Endothelial cell of umbilical vein (primary cell): ENCODE measurements around the gene NR4A1. TPM values are rescaled to one million over a fixed set of nuclear protein-coding genes. Genes with fewer than 3 reads are reported as not detected.

ENCODE experiments used
- BruUV-seq: library from RNA; stranded (reverse); fragments of 400-500 nt; replicated peaks from 2 replicates; lab custom pipeline; 2021; lab: Mats Ljungman, UMichigan
- CTCF ChIA-PET: fragments of 300-600, 350-600 bp; sonication (Branson Sonifier 250); formaldehyde crosslinking; loops from one replicate; lab custom pipeline; 2021; ENCODE audit warnings: antibody characterized with exemption, inconsistent platforms; lab: Charles Lee
- POLR2A ChIA-PET: fragments of 300-600, 350-600 bp; sonication (Branson Sonifier 250); formaldehyde crosslinking; loops from one replicate; lab custom pipeline; 2021; ENCODE audit warnings: antibody characterized with exemption, inconsistent platforms; lab: Charles Lee
- DNase-seq: peaks from one replicate; pipeline ENCODE4 v3.0.0-alpha.2; 2011; ENCODE audit warnings: low read depth, low spot score
- FAIRE-seq: peaks from 2 replicates; lab custom pipeline; 2011; peaks lifted over from hg19 to GRCh38; lab: Jason Lieb, UNC
- H2AFZ ChIP-seq: 2 replicates; pipeline ENCODE4 v1.6.0; 2012; ENCODE audit warnings: low read depth, low read length, control low read depth, inconsistent platforms
- H3K27ac ChIP-seq: 2 replicates; pipeline ENCODE4 v1.5.1; 2011; ENCODE audit warnings: low read depth, mild to moderate bottlenecking, control low read depth, low read length, moderate library complexity; ENCODE audit not compliant: insufficient read depth
- H3K27me3 ChIP-seq, 2 experiments: 2 replicates each; pipeline versions ENCODE4 v1.6.0 to v1.6.1; 2011; ENCODE audit warnings: low read length in 2 of 2, mixed read lengths in 1 of 2; ENCODE audit not compliant: control insufficient read depth in 2 of 2, insufficient read depth in 2 of 2
- H3K36me3 ChIP-seq, 2 experiments: 2 replicates in 1 of 2; 3 replicates in 1 of 2; pipeline ENCODE4 v1.5.1; 2011; ENCODE audit warnings: low read length in 2 of 2, mild to moderate bottlenecking in 1 of 2, moderate library complexity in 1 of 2; ENCODE audit not compliant: control insufficient read depth in 2 of 2, insufficient read depth in 2 of 2; ENCODE audit errors: extremely low read depth in 1 of 2
- H3K4me1 ChIP-seq: 3 replicates; pipeline ENCODE4 v1.5.1; 2011; ENCODE audit warnings: mild to moderate bottlenecking, low read length; ENCODE audit not compliant: control insufficient read depth, insufficient read depth; ENCODE audit errors: extremely low read depth
- H3K4me2 ChIP-seq: 2 replicates; pipeline ENCODE4 v1.6.1; 2011; ENCODE audit warnings: low read length, control low read depth, mixed read lengths; ENCODE audit not compliant: insufficient read depth
- H3K4me3 ChIP-seq, 3 experiments: fragments of 200-600 bp in 1 of 3; sonication (generic), shearing (Covaris generic) in 1 of 3; replicated peaks in 1 of 3; 2 replicates each; pipeline ENCODE4 v1.5.1; 2011 to 2016; ENCODE audit warnings: control low read depth in 3 of 3, low read length in 3 of 3, mild to moderate bottlenecking in 2 of 3, inconsistent platforms in 1 of 3, low read depth in 1 of 3, moderate library complexity in 1 of 3; ENCODE audit not compliant: insufficient read depth in 1 of 3
- H3K79me2 ChIP-seq: 2 replicates; pipeline ENCODE4 v1.6.0; 2012; ENCODE audit warnings: low read length, inconsistent platforms; ENCODE audit not compliant: control insufficient read depth, insufficient read depth
- H3K9ac ChIP-seq: replicated peaks from 2 replicates; pipeline ENCODE3; 2011; ENCODE audit warnings: low read length, control low read depth; ENCODE audit not compliant: insufficient read depth; ENCODE audit errors: extremely low read depth
- H3K9me1 ChIP-seq: replicated peaks from 3 replicates; pipeline ENCODE4 v1.6.0; 2011; ENCODE audit warnings: mild to moderate bottlenecking, low read length; ENCODE audit not compliant: control insufficient read depth, insufficient read depth; ENCODE audit errors: extremely low read depth
- H3K9me3 ChIP-seq: replicated peaks from 2 replicates; pipeline ENCODE4 v1.5.1; 2012; ENCODE audit warnings: low read length, inconsistent platforms; ENCODE audit not compliant: control insufficient read depth, insufficient read depth
- H4K20me1 ChIP-seq: replicated peaks from 2 replicates; pipeline ENCODE3; 2011; ENCODE audit warnings: mild to moderate bottlenecking, low read length; ENCODE audit not compliant: control insufficient read depth, insufficient read depth; ENCODE audit errors: extremely low read depth
- EZH2 ChIP-seq: IDR thresholded peaks from 2 replicates; pipeline ENCODE4 v1.6.1; 2012; ENCODE audit warnings: borderline replicate concordance, low read depth, mild to moderate bottlenecking, moderate library complexity, low read length, inconsistent platforms; ENCODE audit not compliant: severe bottlenecking
- FOS ChIP-seq: IDR thresholded peaks from 2 replicates; pipeline ENCODE4 v1.6.1; 2011; ENCODE audit warnings: mild to moderate bottlenecking, low read length, moderate library complexity, borderline replicate concordance; ENCODE audit not compliant: insufficient read depth
- GATA2 ChIP-seq: IDR thresholded peaks from 2 replicates; pipeline ENCODE4 v1.7.0; 2011; ENCODE audit warnings: low read depth, mild to moderate bottlenecking, moderate library complexity, mixed read lengths, low read length; ENCODE audit not compliant: insufficient read length, insufficient read depth
- MYC ChIP-seq: IDR thresholded peaks from one replicate; pipeline ENCODE4 v1.6.1; 2011; ENCODE audit warnings: mild to moderate bottlenecking, low read depth, low read length
- POLR2A ChIP-seq: IDR thresholded peaks from 2 replicates; pipeline ENCODE4 v1.6.1; 2012; ENCODE audit warnings: low read depth, mild to moderate bottlenecking, control low read depth, low read length
- POLR2AphosphoS5 ChIP-seq: IDR thresholded peaks from 2 replicates; pipeline ENCODE4 v1.6.1; 2012; ENCODE audit warnings: low read depth, mild to moderate bottlenecking, control low read depth, low read length, moderate library complexity; ENCODE audit not compliant: insufficient read depth
- dilution Hi-C: fragments of 300-500 bp; cut with MboI; formaldehyde crosslinking; loops from one replicate; pipeline ENCODE4 v1.15.0; 2019; ENCODE audit warnings: low sequenced_read_pairs; ENCODE audit not compliant: extremely low pct_ligation_motif_present
- intact Hi-C: fragments of 100-400 bp; cut with micrococcal nuclease; formaldehyde crosslinking; loops from one replicate; pipeline ENCODE4 v1.10.0; 2022
- polyA plus RNA-seq, 4 experiments: library from polyadenylated mRNA; depleted of rRNA in 3 of 4; stranded (reverse) in 3 of 4; unstranded in 1 of 4; fragments of >200 nt; gene quantifications; 2 replicates each; pipeline versions ENCODE4 v1.2.1 to v1.2.3, GENCODE V29; 2011 to 2012; ENCODE audit warnings: missing spikeins in 1 of 4
- total RNA-seq: library from RNA; stranded (reverse); gene quantifications from 2 replicates; pipeline ENCODE4 v1.2.3, GENCODE V29; 2021
- TF ChIP-seq, protein P1 (sequence below), 2 donors: IDR thresholded peaks; 1 replicate in 1 of 2; 2 replicates in 1 of 2; pipeline ENCODE4 v1.5.1; 2011; ENCODE audit warnings: low read length in 2 of 2, mild to moderate bottlenecking in 2 of 2, moderate library complexity in 2 of 2, control low read depth in 1 of 2, inconsistent platforms in 1 of 2, low read depth in 1 of 2; ENCODE audit not compliant: insufficient read depth in 1 of 2; ENCODE audit errors: extremely low read depth in 1 of 2

Gene NR4A1
- total and polyA plus RNA-seq, 2 donors (not counting 3 experiments of a cell fraction or from before 2014, with no cell fraction given) = 6.8 to 18.2 TPM

DNA sequence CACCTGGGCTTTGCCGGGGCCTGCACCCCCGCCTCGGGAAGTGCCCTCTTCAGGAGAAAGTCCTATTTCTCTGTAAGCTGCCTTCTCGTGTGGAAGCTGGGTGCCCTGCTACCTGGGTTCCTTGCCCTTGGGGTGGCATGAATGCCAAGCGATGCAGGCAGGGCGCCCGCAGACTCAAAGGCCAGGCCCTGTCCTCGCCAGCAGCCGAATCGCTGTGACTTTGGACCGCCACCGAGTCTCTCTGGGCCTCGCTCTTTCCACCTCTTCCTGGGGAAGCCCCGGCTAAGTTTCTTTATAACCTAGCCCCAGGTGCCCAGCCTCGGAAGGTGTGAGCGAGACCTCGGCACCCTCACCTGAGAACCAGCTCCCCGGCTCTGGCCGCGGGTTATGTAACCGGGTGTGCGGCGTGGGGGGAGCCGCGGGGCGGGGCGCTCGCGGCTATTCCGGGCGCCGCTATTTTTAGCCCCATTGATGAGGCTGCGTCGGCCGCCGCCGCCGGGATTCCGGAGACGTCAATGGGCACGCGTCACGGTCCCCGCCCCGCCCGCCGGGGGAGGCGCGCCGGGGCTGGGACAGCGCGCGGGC, 14.6 kb upstream of the NR4A1 start:
- Histone ChIP-seq H3K9me3 (no peaks in the 10 kb centered on the region), H4K20me1 (no peaks in the 10 kb centered on the region), H3K9me1 (no peaks in the 10 kb centered on the region), H3K36me3 (no peaks in the 10 kb centered on the region), H3K4me1 (peaks cover 26% of the 10 kb centered on the region), H3K27me3 (no peaks in the 10 kb centered on the region), H3K79me2 (no peaks in the 10 kb centered on the region), H3K9ac (peak overlapping the region; percentile 72), H3K27ac (peak overlapping the region; percentile 48), H3K4me2 (peak overlapping the region; percentile 37), H3K4me3 (peak overlapping the region in 1 of 3 experiments; percentile 41), H2AFZ (no peak overlapping the region)
- TF ChIP-seq POLR2A = no peak
- TF ChIP-seq FOS = no peak
- TF ChIP-seq EZH2 = no peak
- TF ChIP-seq MYC = no peak
- no peak for TF ChIP-seq GATA2
- peak; percentile 78 for TF ChIP-seq POLR2AphosphoS5
- TF ChIP-seq, protein P1, sequence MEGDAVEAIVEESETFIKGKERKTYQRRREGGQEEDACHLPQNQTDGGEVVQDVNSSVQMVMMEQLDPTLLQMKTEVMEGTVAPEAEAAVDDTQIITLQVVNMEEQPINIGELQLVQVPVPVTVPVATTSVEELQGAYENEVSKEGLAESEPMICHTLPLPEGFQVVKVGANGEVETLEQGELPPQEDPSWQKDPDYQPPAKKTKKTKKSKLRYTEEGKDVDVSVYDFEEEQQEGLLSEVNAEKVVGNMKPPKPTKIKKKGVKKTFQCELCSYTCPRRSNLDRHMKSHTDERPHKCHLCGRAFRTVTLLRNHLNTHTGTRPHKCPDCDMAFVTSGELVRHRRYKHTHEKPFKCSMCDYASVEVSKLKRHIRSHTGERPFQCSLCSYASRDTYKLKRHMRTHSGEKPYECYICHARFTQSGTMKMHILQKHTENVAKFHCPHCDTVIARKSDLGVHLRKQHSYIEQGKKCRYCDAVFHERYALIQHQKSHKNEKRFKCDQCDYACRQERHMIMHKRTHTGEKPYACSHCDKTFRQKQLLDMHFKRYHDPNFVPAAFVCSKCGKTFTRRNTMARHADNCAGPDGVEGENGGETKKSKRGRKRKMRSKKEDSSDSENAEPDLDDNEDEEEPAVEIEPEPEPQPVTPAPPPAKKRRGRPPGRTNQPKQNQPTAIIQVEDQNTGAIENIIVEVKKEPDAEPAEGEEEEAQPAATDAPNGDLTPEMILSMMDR (IDR thresholded peaks at IDR 0.05; ENCODE audit: extremely low read depth in 1 of 2, insufficient read depth in 1 of 2, low read depth in 1 of 2, low read length in 2 of 2) = no peak
- POLR2A ChIA-PET = interaction anchor here (1.0 kb wide), 1 partner anchor 30 kb away, joined by 5 read pairs; the partner anchor contains the start of gene TAMALIN
- FAIRE-seq = peak; percentile 61
- TSS peak; percentile 61 for BruUV-seq
- dilution Hi-C loops (no loop called here), intact Hi-C loops (loop anchor here (1.0 kb wide), 2 partner anchors 15 to 28 kb away; partner anchors contain the start of gene NR4A1)
- CTCF ChIA-PET = interaction anchor here (1.0 to 8.7 kb wide), 4 partner anchors 11 to 33 kb away, joined by 4 to 67 read pairs (median 4); partner anchors contain the start of genes ATG101 and NR4A1
- DNase-seq = peak; percentile 66
